HG03103 (cell line): Measurements from ENCODE around the gene NFATC1.

Experiments used
- ATAC-seq: cut with Tn5 transposase; IDR thresholded peaks from one replicate; pipeline ENCODE4 v1.9.1; 2021; ENCODE audit warnings: low read depth; ENCODE audit not compliant: unreplicated experiment

The NFATC1 gene

DNA sequence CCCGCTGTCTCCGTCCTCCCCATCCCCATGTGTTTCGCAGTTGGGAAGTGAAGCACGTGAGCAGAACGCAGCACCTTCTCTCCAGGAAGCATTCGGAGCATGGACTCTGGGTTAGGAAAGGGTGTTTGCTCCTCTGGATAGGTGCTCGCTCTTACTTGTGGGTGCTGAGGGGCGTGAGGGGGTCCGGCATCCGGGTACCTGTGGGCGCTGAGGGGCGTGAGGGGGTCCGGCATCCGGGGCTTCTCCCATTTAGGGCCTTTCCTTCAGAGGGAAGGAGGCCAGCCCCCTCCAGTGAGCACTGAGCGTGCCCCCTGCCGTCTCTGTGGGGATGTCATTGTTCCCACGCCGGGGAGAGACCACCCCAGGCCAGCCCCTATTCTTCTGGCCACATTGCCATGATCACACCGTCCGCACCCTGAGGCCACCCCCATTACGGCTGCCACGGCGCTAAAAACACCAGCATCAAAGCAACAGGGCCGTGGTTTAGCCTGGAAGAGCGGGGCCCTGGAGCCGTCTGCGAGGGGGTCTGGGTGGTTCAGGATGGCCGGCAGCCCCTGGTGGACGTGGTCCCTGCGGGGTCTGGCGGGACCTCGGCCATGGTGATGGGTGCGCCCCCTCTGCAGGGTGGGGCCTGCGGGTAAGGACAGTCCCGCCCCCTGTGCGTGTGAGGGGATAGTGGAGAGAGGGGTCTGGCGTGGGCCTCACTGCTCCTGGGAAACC lies 41.0 kb downstream of the NFATC1 start:
- no peak for ATAC-seq

DNA sequence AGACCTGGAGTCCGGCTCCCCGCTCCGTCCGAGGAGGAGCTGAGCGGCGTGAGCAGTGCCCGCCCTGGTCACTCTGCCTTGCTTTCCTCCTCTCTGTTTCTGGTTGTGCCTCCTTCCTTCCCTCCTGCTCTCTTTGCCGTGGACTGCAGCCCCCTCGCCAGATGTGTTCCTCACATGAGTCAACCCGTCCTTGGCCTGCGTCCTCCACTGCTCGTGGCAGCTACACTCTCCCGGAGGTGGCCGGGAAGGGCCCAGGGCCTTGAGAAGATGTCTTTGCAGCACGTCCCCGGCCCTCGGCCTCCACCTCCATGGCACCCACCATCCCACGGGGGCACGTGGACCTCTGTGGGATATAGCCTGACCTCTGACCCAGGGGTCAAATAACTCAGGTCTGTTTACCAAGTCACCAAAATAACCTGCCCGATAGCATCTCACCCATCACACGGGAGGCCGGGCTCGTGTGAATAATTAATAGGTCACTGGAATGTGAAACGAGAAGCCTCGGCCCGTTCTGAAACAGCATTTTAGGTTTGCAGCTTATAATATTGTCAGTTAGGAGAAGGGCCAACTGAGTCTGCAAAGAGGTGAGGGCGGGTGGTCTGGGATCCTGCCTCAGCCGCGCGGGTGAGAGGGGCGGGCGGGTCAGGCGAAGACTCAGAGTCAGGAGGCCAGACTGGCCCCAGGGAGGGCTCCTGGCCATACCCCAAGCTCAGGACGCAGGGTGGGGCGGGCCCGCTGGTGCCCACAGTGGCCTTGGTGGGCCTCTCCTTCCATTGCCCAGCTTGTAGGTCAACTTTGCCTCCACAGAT lies 42.6 kb downstream of the NFATC1 start:
- ATAC-seq = no peak

DNA sequence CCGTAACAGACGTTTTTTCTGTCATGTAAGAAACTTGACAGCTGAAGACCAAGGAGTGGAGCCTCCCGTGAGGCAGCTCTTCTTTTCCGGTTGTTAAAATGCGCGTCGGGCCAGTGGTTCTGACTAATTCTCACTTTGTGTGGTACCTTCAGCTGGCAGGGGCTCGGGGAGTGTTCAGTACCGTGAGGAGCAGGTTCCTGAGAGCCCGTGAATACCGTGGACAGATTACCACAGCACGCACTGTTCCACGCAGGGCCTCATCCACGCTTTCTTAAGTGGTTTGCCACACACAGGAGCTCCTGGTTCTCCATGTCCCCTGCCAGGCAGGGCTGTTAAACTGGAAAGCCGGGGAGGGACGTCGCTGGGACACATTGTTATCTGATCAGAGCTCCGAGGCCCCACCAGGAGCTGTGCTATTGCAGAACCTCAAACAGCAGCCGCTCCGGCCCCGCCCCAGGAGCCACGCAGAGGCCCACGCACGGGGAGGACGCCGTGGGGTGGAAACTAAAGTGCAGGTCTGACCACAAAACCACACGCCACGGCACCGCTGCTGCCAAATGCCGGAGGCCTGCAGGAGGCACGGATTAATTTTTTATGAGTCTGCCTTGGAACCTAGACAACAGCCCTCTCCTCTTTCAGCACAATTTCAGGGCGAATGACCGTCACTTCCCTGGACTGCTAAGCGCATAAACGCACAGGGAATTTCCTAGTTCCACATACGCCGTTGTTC lies 43.3 kb downstream of the NFATC1 start:
- ATAC-seq = no peak

DNA sequence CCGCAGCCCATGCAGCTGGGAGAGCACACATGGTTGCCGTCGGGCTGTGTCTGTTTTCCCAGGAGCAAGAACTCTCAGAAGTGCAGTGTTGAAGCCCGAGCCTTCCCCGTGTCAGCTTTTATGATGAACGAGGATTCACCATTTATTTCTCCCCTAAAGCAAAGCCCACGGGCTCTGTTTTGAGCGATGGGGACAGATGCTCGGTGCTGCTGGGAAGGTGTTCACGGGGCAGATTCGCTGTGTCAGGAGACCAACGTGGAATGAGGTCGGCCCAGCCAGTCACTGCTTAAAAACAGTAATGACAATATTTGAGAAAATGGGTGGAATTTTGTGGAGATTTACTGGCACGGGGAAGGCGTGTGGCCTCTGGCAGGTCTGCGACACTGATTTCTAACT lies 43.9 kb downstream of the NFATC1 start:
- ATAC-seq = no peak

DNA sequence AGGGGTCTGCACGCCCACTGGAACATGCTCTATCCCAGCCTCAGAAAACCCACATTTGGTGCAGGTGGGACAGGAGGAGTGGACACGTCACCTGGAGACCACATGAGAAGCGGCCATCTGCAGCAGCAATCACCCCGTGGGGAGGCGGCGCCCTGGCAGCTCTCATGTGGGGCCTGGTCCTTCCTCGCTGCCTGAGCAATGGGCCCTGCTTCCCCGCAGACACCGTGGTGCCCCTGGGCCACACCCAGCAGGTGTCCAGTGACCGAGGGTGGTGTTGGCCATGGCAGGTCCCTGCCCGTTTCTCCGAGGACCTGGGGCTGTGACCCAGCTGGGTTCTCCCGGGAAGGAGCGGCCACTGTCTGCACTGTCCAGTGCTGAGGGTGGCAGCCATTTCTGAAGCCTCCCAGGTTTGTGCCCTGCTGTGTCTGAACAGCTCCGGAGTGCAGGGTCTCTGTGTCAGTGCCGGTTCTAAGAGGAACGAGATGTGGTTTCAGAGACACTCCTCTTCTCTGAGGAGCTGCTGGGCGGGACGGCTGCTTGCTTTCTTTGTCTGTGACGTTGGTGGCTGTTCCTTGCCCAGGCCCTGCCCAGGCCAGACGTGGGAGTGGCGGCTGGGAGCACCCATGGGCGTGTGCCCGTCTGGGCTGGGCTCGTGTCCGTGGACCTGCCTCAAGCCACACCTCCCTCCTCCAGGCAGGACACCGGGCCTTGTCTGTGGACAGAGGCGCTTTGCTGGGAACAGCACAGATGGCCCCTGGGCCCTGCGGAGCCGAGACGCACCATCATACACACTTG lies 44.8 kb downstream of the NFATC1 start:
- no peak for ATAC-seq

DNA sequence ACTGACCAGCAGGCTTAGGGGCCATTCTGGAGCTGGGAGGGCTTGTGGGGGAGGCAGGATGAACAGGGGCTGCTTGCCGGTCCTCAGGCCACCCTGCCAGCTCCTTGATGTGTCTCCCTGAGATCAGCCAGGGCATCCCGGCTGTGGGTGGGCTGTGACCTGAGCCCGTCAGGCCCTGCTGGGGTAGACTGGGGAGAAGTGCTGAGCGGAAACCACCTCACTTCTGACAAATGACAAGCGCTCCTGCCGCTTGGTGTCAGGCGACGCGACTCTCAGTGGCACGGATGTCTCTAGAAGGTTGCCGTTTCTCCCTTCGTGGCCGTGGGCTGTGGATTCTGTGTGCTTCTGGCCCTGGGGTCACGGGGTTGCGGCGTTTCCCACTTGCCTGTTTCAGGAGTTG lies 45.7 kb downstream of the NFATC1 start:
- ATAC-seq = no peak

DNA sequence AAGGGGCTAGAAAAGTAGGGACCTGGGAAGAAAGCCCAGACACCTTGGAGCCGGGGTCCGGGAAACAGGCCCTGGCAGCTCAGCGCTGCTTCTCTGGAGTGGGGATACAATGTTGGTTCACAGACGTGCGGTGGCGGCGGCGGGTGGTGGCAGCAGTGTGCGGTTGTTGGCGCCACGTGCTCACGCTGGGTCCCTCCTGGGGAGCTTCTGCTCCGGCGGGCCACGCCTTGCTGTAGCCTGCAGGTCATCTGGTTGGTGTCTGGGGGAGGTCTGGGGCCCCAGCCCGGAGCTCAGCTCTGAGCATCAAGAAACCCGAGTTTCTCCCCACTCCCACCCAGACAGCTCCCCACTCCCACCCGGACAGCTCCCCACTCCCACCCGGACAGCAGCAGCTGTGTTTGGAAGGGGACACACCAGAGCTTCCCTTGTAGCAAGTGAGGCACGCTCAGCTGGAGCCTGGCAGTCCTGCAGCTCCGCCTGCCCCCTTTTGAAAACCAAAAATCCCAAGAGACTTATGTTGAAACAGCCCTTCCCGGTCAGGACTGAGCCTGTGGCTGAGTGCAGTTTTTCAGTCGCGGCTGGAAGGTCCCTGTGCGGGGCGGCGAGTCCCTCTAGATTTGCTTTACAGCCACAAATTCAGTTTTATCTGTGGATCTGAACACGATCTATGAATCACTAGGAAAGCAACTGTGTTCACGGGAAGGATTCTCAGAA lies 46.9 kb downstream of the NFATC1 start:
- no peak for ATAC-seq

DNA sequence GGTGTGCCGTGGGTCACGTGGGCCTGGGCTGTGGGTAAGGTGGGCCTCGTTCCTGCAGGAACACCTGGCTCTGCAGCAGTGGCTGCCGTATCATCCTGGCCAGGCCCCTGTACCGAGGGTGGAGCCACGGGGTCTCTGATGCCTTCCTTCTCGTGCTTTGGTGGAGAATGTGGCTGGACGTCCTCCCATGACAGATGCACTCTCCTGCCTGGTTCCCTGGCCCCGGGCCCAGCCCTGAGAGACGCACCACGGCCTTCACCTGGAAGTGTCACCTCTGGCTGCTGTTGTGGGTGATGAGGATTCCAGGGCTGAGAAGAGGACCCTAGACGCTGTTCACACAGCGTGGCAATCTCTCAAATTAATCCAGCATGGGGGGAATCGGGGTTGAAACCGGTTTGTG lies 49.5 kb downstream of the NFATC1 start:
- ATAC-seq = no peak

DNA sequence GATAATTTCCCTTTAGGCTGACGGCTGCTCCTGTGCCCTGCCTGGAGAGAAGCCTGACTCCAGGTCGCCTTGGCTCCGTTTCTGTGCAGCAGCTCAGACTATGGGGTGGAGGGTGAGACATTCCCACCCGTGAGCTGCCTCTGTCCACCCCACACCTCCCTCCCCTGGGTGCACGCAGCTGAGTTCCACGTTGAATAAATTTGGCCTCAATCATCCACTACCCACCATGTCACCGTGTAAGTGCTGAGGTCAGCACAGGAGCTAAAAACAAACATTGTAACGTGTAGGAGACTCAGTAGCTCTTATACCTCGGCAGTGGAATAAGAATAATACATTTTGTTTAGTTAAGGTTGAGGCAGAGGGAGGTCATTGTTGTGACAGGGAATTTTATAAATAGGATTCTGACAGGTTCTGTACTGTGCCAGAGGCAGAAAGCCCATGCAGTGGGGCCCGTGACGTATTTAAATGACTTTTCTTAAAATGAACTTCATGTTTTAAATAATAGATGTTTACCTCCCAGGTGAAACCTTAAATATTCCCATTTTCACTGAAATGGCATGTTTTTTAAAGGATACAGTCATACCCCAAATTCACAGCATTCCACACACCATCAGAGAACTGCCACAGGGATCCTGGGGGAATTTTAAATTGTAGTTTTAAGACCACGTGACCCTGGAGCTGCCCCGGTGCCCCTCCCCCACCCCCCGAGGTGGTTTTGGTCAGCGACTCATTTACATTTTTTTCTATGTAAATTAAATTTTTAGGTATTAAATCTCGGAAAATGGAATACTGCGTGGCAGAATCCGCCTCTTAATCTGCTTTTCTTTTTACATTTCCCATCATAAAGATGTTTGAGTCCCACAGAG lies 50.2 kb downstream of the NFATC1 start:
- ATAC-seq = no peak

DNA sequence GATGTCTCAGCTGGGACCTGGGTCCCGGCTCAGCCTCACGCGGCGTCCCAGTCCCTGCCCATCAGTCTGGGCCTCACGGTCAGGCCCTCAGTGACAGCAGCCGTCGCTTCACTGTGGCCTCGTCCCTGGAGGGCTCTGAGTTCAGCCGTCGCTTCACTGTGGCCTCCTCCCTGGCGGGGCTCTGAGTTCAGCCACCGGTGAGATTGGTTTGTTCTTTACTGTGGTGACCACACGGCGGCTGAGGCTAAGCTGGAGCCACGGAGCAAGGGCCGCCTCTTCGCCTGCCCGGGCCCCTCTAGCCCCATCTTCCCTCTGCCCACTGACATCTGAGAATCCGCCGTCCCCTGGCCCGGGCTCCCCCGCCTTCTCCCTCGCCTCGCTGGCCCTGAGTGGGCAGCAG lies 51.2 kb downstream of the NFATC1 start:
- ATAC-seq = no peak

DNA sequence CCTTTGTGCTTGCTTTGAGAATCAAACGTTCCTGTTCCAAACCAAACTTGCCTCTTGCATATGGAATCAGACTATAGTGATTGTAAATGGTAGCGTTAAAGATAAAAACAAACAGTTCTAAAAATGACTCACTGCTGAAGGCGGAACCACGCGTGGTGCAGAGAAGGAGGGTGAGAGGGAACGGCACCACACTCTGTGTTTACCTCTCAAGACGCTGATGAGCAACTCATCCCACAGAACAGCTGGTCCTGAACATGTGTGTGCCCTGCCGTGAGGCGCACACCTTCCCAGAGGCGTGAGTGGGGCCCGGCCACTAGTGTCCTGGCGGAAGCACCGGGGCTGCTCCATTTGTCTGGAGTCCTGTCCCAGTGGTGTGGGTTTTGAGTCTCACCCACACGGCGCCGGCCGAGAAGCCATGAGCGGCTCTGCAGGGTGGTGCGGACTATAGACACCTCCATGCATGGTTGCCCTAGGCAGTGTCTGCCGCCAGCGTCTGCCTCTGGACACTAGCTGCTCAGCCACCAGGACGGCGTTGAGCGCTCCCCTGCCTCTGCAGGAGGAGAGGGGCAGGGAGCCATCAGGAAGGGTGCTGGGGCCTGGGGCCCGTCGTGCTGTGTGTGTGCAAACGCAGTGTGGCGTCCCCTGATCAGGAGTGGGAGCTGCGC lies 52.1 kb downstream of the NFATC1 start:
- no peak for ATAC-seq

DNA sequence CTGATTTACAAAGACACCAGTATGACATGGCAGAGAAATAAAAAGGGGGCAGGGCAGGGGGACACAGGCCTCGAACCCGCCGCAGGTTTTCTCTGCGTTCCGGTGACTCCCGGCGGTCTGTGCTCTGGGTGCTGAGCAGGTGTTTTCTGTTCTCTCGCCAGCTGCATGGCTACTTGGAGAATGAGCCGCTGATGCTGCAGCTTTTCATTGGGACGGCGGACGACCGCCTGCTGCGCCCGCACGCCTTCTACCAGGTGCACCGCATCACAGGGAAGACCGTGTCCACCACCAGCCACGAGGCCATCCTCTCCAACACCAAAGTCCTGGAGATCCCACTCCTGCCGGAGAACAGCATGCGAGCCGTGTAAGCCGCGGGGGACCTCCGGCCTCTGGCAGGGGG lies 52.9 kb downstream of the NFATC1 start:
- no peak for ATAC-seq

DNA sequence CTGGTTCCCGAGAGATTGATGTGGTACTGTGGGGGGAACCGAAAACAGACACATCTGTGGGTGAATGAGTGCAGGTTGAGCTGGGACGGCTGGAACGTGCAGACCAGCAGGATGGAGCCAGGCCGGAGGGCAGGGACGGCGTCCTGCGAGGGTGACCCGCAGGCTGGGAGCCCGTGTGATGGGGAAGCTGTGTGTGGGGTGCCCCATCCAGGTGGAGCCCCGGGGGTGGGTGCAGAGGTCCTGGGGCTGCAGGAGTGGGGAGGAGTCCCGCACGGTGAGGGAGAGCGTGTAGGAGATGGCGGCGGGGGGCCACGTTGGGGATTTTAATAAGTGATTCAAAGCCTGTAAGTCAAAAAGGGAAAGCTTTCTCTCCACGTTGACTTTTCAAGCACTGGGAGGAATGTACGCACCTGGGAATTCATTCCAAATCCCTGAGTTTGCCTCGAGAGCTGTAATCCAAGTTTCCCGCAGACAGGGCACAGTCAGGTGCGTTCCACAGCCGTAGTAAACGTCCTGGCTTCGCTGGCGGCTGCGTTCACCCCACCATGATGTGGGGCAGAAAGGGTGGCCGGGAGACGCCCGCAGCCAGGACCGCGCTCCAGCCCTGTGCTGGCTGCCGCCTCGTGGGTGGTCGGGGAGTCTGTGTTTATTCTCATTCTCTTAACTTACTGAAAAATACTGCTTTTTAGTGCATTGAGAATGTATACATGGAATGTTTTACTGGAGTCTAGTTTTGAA lies 54.0 kb downstream of the NFATC1 start:
- ATAC-seq = no peak

DNA sequence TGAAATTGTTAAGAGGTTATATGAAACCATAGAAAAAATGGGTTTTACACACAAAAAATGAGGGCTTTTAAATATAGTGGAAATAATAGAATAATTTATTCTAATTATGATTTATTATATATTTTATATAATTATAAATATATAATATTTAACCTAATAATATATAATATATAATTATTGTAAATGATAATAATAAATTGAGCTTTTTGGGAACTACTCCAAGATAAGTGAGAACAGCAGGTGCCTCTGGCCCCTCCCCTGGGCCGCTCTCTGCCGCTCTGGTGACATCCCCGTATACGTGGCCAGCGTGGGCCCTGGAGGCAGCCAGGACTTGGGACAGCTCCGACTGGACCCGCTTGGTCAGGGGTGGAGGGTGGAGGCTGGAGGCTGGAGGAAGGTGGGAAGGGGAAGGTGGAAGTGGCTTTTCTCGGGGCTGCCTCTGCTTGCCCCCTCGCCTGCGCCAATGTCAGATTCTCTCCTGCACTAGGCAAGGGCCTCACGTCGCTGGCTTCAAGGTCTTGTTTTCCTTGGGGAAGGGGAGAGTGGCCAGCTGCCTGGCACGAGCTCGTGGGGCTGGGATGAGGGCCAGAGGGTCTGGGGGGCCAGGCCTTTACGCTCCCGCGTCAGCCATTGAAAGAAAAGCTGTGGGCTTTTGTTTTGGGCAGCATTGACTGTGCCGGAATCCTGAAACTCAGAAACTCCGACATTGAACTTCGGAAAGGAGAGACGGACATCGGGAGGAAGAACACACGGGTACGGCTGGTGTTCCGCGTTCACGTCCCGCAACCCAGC lies 54.8 kb downstream of the NFATC1 start:
- ATAC-seq = no peak

DNA sequence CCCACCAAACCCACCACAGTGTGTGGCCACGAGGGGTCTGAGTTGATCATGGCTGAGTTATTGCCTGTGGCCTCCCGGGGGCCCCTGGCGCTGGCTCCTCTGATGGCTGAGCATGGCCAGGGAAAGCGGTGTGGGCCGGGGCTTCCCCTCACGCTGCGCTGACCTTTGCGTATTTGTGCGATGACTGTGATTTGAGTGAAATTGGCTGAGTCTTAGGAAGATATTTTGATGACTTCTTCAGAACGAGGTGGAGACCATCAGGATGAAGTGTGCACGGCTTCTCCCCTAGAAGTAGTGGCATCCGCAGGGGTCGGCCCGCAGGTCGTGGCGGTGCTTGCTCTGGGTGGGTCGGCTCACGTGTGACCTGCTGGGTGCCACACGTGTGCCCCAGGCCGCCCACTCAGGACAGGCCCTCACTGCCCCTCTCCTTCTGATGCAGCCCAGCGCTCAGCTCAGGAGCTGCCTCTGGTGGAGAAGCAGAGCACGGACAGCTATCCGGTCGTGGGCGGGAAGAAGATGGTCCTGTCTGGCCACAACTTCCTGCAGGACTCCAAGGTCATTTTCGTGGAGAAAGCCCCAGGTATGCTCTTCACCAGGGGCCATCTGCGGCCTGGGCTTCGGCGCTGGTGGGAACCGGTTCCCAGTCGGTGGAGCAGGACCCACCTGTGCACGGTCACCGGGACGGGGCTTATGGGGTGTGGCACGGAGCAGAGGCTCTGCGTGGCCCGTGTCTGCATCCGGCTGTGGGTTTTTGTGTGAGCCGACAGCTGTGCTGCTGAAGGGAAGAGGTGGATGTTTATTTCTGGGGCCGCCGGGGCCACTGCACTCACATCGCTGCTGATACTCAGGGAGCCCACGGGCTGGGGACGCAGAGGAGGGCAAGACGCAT lies 55.8 kb downstream of the NFATC1 start:
- ATAC-seq = no peak
